ENCODE results near the gene SDC4.

DNA sequence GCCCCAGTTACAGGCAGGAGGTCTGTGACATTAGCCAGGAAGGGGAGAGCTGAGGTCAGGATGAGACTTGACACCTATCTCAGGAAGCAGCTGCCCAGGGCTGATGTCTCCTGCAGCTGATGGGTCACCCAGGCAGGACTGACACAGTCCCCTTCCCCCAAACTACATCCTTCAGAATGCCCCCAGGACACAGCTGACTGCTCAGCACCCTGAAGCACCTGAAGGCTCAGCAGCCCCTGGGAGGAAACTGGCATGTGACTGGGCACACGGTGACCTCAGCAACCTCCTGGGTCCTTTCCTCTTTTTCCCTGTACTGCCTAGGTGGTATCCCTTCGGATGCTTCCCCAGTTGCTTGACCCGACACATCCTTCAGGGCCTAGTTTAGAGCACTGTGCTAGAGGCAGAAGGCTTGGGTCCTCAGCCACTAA is 1.9 kb downstream of the SDC4 start:
- TF ChIP-seq CTCF (IDR thresholded peaks at IDR 0.05) (no peak), POLR2A (IDR thresholded peaks at IDR 0.05) (no peak), POLR2AphosphoS5 (IDR thresholded peaks at IDR 0.05) (no peak), EP300 (IDR thresholded peaks at IDR 0.05) (no peak)

Measured in stomach (tissue), 4 donors.